K562 (cell line): Measurements from ENCODE around the gene PRR35.

Experiments used
- CREB1 ChIP-seq, 2 experiments: sonication (generic) in 1 of 2; formaldehyde crosslinking in 1 of 2; IDR thresholded peaks; 2 replicates each; pipeline versions ENCODE4 v1.6.1 to v1.8.0; 2012 to 2022; ENCODE audit warnings: inconsistent platforms in 1 of 2, mild to moderate bottlenecking in 1 of 2, missing genetic modification reagents in 1 of 2, moderate library complexity in 1 of 2
- ELF4 ChIP-seq: fragments of 450-650 bp; formaldehyde crosslinking; IDR thresholded peaks from 2 replicates; pipeline ENCODE4 v1.4.0; 2022; ENCODE audit warnings: missing genetic modification characterization
- EP300 ChIP-seq: IDR thresholded peaks from 2 replicates; pipeline ENCODE4 v1.6.1; 2012; ENCODE audit warnings: low read length, improper control_type of control experiment
- HNRNPUL1 ChIP-seq: fragments of 200-400 bp; formaldehyde crosslinking; IDR thresholded peaks from 2 replicates; pipeline ENCODE4 v1.6.1; 2017; ENCODE audit warnings: low read length
- PHF20 ChIP-seq: fragments of 450-650 bp; IDR thresholded peaks from 2 replicates; pipeline ENCODE4 v1.6.1; 2018; ENCODE audit not compliant: partially characterized antibody
- POLR2AphosphoS5 ChIP-seq: IDR thresholded peaks from 2 replicates; pipeline ENCODE4 v1.6.1; 2011; ENCODE audit warnings: mild to moderate bottlenecking, low read depth, low read length, moderate library complexity; ENCODE audit not compliant: control insufficient read depth, insufficient read depth
- SETDB1 ChIP-seq: IDR thresholded peaks from one replicate; pipeline ENCODE4 v1.6.1; 2012; ENCODE audit warnings: low read length, control low read depth, inconsistent platforms
- SMARCA5 ChIP-seq: fragments of 450-650 bp; IDR thresholded peaks from 2 replicates; pipeline ENCODE4 v1.6.1; 2016
- TAF1 ChIP-seq: IDR thresholded peaks from 2 replicates; pipeline ENCODE4 v1.6.1; 2011; ENCODE audit warnings: mild to moderate bottlenecking, low read length, moderate library complexity; ENCODE audit not compliant: insufficient read depth, control insufficient read depth, severe bottlenecking; ENCODE audit errors: extremely low read depth
- ZNF41 ChIP-seq: fragments of 250-450 bp; sonication (Bioruptor Pico); conservative IDR thresholded peaks from 2 replicates; pipeline ENCODE4 v1.4.0; 2020; ENCODE audit warnings: mild to moderate bottlenecking
- TF ChIP-seq, protein P1 (sequence below), 3 experiments: IDR thresholded peaks in 2 of 3; conservative IDR thresholded peaks in 1 of 3; 2 replicates each; pipeline ENCODE4 v1.5.1; 2011 to 2012; ENCODE audit warnings: low read length in 3 of 3, mild to moderate bottlenecking in 3 of 3, control low read depth in 2 of 3, improper control_type of control experiment in 1 of 3, inconsistent platforms in 1 of 3, low read depth in 1 of 3, mixed read lengths in 1 of 3, moderate library complexity in 1 of 3; ENCODE audit not compliant: insufficient read depth in 2 of 3
- TF ChIP-seq, protein P2 (sequence below), 2 experiments: fragments of 450-650 bp in 1 of 2; IDR thresholded peaks; 2 replicates each; pipeline ENCODE4 v1.6.1; 2011 to 2017; ENCODE audit warnings: low read depth in 2 of 2, antibody characterized with exemption in 1 of 2, borderline replicate concordance in 1 of 2, low read length in 1 of 2, mild to moderate bottlenecking in 1 of 2, mixed read lengths in 1 of 2; ENCODE audit not compliant: control insufficient read depth in 1 of 2

DNA sequence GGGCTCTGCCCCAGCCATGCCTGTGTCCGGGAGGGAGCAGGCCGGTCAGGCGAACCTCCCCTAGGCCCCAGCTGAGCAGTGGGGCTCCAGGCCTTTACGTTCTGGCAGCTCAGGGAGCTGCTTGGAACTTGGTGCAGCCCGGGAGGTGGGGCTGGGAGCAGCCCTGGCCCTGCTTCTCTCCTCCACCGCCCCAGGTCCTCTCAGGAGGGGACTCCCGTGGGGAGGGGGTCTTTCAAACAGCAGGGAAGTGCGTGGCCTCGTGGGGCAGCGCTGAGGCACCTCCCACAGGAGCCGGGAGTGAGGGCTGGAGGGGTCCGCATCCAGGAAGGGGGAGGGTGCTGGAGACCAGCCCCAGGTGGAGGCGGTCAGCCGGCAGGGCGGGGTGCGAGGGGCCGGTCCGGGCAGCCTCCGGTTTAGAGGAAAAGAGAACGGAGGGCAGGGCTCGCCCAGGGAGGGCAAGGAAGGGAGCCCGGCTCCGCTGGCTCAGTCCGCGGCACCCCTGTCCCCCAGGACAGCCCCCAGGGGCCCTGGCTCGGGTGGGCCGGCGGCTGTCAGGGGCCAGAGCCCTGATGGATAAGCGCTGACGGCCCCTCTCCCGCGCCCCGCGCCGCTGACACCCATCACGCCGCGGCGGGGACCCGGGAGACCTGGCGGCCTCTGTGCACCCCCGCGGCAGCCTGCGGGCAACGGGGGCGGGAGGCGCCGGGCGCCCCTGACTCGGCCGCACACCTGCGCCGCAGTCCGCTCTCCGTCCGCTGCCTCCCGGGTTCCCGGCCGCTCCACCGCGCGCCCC, 587 bp upstream of the PRR35 start:
- TF ChIP-seq EP300 (no peak), TAF1 (no peak), ELF4 (no peak), SMARCA5 (no peak), ZNF41 (CRISPR knock-in tag) (no peak), SETDB1 (no peak), HNRNPUL1 (no peak), CREB1 (IDR thresholded peaks at IDR 0.05) (no peak), CREB1 (CRISPR knock-in tag; IDR thresholded peaks at IDR 0.05) (no peak), PHF20 (no peak), POLR2AphosphoS5 (no peak)
- TF ChIP-seq, protein P1, sequence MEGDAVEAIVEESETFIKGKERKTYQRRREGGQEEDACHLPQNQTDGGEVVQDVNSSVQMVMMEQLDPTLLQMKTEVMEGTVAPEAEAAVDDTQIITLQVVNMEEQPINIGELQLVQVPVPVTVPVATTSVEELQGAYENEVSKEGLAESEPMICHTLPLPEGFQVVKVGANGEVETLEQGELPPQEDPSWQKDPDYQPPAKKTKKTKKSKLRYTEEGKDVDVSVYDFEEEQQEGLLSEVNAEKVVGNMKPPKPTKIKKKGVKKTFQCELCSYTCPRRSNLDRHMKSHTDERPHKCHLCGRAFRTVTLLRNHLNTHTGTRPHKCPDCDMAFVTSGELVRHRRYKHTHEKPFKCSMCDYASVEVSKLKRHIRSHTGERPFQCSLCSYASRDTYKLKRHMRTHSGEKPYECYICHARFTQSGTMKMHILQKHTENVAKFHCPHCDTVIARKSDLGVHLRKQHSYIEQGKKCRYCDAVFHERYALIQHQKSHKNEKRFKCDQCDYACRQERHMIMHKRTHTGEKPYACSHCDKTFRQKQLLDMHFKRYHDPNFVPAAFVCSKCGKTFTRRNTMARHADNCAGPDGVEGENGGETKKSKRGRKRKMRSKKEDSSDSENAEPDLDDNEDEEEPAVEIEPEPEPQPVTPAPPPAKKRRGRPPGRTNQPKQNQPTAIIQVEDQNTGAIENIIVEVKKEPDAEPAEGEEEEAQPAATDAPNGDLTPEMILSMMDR (IDR thresholded peaks at IDR 0.05 in 2 of 3, conservative IDR thresholded peaks at IDR 0.05 in 1 of 3; ENCODE audit: insufficient read depth in 2 of 3, low read depth in 1 of 3, low read length in 3 of 3) = no peak
- TF ChIP-seq, protein P2, sequence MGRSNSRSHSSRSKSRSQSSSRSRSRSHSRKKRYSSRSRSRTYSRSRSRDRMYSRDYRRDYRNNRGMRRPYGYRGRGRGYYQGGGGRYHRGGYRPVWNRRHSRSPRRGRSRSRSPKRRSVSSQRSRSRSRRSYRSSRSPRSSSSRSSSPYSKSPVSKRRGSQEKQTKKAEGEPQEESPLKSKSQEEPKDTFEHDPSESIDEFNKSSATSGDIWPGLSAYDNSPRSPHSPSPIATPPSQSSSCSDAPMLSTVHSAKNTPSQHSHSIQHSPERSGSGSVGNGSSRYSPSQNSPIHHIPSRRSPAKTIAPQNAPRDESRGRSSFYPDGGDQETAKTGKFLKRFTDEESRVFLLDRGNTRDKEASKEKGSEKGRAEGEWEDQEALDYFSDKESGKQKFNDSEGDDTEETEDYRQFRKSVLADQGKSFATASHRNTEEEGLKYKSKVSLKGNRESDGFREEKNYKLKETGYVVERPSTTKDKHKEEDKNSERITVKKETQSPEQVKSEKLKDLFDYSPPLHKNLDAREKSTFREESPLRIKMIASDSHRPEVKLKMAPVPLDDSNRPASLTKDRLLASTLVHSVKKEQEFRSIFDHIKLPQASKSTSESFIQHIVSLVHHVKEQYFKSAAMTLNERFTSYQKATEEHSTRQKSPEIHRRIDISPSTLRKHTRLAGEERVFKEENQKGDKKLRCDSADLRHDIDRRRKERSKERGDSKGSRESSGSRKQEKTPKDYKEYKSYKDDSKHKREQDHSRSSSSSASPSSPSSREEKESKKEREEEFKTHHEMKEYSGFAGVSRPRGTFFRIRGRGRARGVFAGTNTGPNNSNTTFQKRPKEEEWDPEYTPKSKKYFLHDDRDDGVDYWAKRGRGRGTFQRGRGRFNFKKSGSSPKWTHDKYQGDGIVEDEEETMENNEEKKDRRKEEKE (IDR thresholded peaks at IDR 0.05; ENCODE audit: borderline replicate concordance in 1 of 2, control insufficient read depth in 1 of 2, low read depth in 2 of 2, low read length in 1 of 2) = no peak
